GM12865 (cell line): ENCODE data around the gene SLCO4A1.

Experiments
- DNase-seq: peaks from one replicate; pipeline ENCODE4 v3.0.0; 2010; ENCODE audit warnings: low read depth
- H3K4me3 ChIP-seq: 2 replicates; pipeline ENCODE4 v1.5.1; 2011; ENCODE audit warnings: mild to moderate bottlenecking, low read depth, low read length, control low read depth
- CTCF ChIP-seq: IDR thresholded peaks from 2 replicates; pipeline ENCODE4 v1.5.1; 2011; ENCODE audit warnings: low read length, control low read depth, low read depth, inconsistent platforms; ENCODE audit not compliant: insufficient read depth; ENCODE audit errors: missing control alignments

The SLCO4A1 gene

GRCh38 chr20:62667530-62668440, 25.5 kb downstream of the SLCO4A1 start:
- TF ChIP-seq CTCF: no peak
- H3K4me3 ChIP-seq: no peak overlapping the region
- DNase-seq: no peak

- peak; percentile 67 for TF ChIP-seq CTCF
- DNase-seq: peak; percentile 28
- H3K4me3 ChIP-seq: no peak overlapping the region
Observed at GRCh38 chr20:62668441-62669027, 26.2 kb downstream of the SLCO4A1 start.

GRCh38 chr20:62669249-62669648, 26.9 kb downstream of the SLCO4A1 start:
- no peak overlapping the region for H3K4me3 ChIP-seq
- TF ChIP-seq CTCF: no peak
- DNase-seq: no peak

GRCh38 chr20:62670156-62670555, 27.9 kb downstream of the SLCO4A1 start:
- no peak for TF ChIP-seq CTCF
- DNase-seq: no peak

GRCh38 chr20:62670998-62671397, 28.7 kb downstream of the SLCO4A1 start:
- no peak for DNase-seq
- no peak overlapping the region for H3K4me3 ChIP-seq
- TF ChIP-seq CTCF: no peak

More at GRCh38 chr20:62670156-62670555, 27.9 kb downstream of the SLCO4A1 start:
- no peak overlapping the region for H3K4me3 ChIP-seq

GRCh38 chr20:62671765-62672164, 29.5 kb downstream of the SLCO4A1 start:
- TF ChIP-seq CTCF: no peak
- DNase-seq: no peak
- no peak overlapping the region for H3K4me3 ChIP-seq

- no peak overlapping the region for H3K4me3 ChIP-seq
- no peak for TF ChIP-seq CTCF
- DNase-seq: no peak
Observed at GRCh38 chr20:62674370-62674769, 32.1 kb downstream of the SLCO4A1 start.
